ENCODE measurements around the gene GNG3.
A peak's percentile ranks its signal among the peaks of the same experiment; 100 is the strongest.

GNG3 gene

GRCh38 chr11:62705880-62706849 lies 1.3 kb upstream of the GNG3 start:
- peaks cover 54% of the 10 kb centered on the region for H3K4me1 Mint-ChIP-seq
- peaks cover 33% of the 10 kb centered on the region for H3K36me3 Mint-ChIP-seq (ENCODE audit: low read depth)
- no peaks in the 10 kb centered on the region for H3K27me3 Mint-ChIP-seq
- DNase-seq (peak; percentile 96), ATAC-seq (peak; percentile 77)
- peak overlapping the region; percentile 74 for H3K27ac Mint-ChIP-seq
- peak overlapping the region; percentile 85 for H3K4me3 Mint-ChIP-seq
- H3K9me3 Mint-ChIP-seq = no peaks in the 10 kb centered on the region

GRCh38 chr11:62706850-62707247 lies 627 bp upstream of the GNG3 start:
- H3K27me3 Mint-ChIP-seq = no peaks in the 10 kb centered on the region
- H3K4me1 Mint-ChIP-seq = peaks cover 54% of the 10 kb centered on the region
- no peak for ATAC-seq
- H3K9me3 Mint-ChIP-seq = no peaks in the 10 kb centered on the region
- no peak for DNase-seq
- peaks cover 35% of the 10 kb centered on the region for H3K36me3 Mint-ChIP-seq (ENCODE audit: low read depth)
- peak overlapping the region; percentile 74 for H3K27ac Mint-ChIP-seq
- peak overlapping the region; percentile 85 for H3K4me3 Mint-ChIP-seq

- no peak for ATAC-seq
- Mint-ChIP-seq H3K4me1 (peaks cover 68% of the 10 kb centered on the region), H3K9me3 (no peaks in the 10 kb centered on the region), H3K4me3 (peak overlapping the region; percentile 90), H3K27me3 (no peaks in the 10 kb centered on the region), H3K27ac (peak overlapping the region; percentile 95), H3K36me3 (ENCODE audit: low read depth) (peaks cover 41% of the 10 kb centered on the region)
- no peak for DNase-seq
These were observed 916 bp downstream of the GNG3 start for GRCh38 chr11:62708392-62708791.

- Mint-ChIP-seq H3K27ac (peak overlapping the region; percentile 95), H3K4me1 (peaks cover 72% of the 10 kb centered on the region), H3K27me3 (no peaks in the 10 kb centered on the region), H3K36me3 (ENCODE audit: low read depth) (peaks cover 44% of the 10 kb centered on the region), H3K9me3 (no peaks in the 10 kb centered on the region), H3K4me3 (peak overlapping the region; percentile 90)
- DNase-seq = peak; percentile 52
- ATAC-seq = peak; percentile 35
These were observed 1.3 kb downstream of the GNG3 start for GRCh38 chr11:62708793-62709192.

GRCh38 chr11:62709247-62710000 lies 1.9 kb downstream of the GNG3 start:
- H3K36me3 Mint-ChIP-seq (ENCODE audit: low read depth) = peaks cover 48% of the 10 kb centered on the region
- DNase-seq (peak; percentile 93), ATAC-seq (peak; percentile 76)
- no peaks in the 10 kb centered on the region for H3K9me3 Mint-ChIP-seq
- H3K4me3 Mint-ChIP-seq = peak overlapping the region; percentile 90
- peak overlapping the region; percentile 95 for H3K27ac Mint-ChIP-seq
- peaks cover 77% of the 10 kb centered on the region for H3K4me1 Mint-ChIP-seq
- H3K27me3 Mint-ChIP-seq = no peaks in the 10 kb centered on the region

GRCh38 chr11:62710001-62710345 lies 2.5 kb downstream of the GNG3 start:
- DNase-seq = peak; percentile 33
- H3K36me3 Mint-ChIP-seq (ENCODE audit: low read depth) = peaks cover 49% of the 10 kb centered on the region
- H3K4me3 Mint-ChIP-seq = peak overlapping the region; percentile 90

GRCh38 chr11:62712276-62712812 lies 4.9 kb downstream of the GNG3 start:
- no peak overlapping the region for H3K4me3 Mint-ChIP-seq
- H3K4me1 Mint-ChIP-seq = peaks cover 60% of the 10 kb centered on the region
- ATAC-seq (no peak), DNase-seq (no peak)
- no peaks in the 10 kb centered on the region for H3K27me3 Mint-ChIP-seq
- no peaks in the 10 kb centered on the region for H3K9me3 Mint-ChIP-seq
- peak overlapping the region; percentile 68 for H3K27ac Mint-ChIP-seq
- H3K36me3 Mint-ChIP-seq (ENCODE audit: low read depth) = peaks cover 63% of the 10 kb centered on the region

More at GRCh38 chr11:62710001-62710345, 2.5 kb downstream of the GNG3 start:
- peak overlapping the region; percentile 95 for H3K27ac Mint-ChIP-seq
- no peaks in the 10 kb centered on the region for H3K27me3 Mint-ChIP-seq
- no peak for ATAC-seq
- H3K4me1 Mint-ChIP-seq = peaks cover 81% of the 10 kb centered on the region
- H3K9me3 Mint-ChIP-seq = no peaks in the 10 kb centered on the region

- Mint-ChIP-seq H3K4me1 (peaks cover 55% of the 10 kb centered on the region), H3K27ac (peak overlapping the region; percentile 68), H3K4me3 (no peak overlapping the region), H3K9me3 (no peaks in the 10 kb centered on the region), H3K36me3 (ENCODE audit: low read depth) (peaks cover 65% of the 10 kb centered on the region), H3K27me3 (no peaks in the 10 kb centered on the region)
- DNase-seq (no peak), ATAC-seq (no peak)
These were observed 5.4 kb downstream of the GNG3 start for GRCh38 chr11:62712861-62713260.

GRCh38 chr11:62713343-62713742 lies 5.9 kb downstream of the GNG3 start:
- peaks cover 54% of the 10 kb centered on the region for H3K4me1 Mint-ChIP-seq
- H3K27ac Mint-ChIP-seq = peak overlapping the region; percentile 68
- H3K4me3 Mint-ChIP-seq = no peak overlapping the region
- DNase-seq (no peak), ATAC-seq (no peak)
- H3K9me3 Mint-ChIP-seq = no peaks in the 10 kb centered on the region
- H3K36me3 Mint-ChIP-seq (ENCODE audit: low read depth) = peaks cover 69% of the 10 kb centered on the region
- no peaks in the 10 kb centered on the region for H3K27me3 Mint-ChIP-seq

GRCh38 chr11:62715150-62716130 lies 8.0 kb downstream of the GNG3 start:
- H3K9me3 Mint-ChIP-seq = no peaks in the 10 kb centered on the region
- peak overlapping the region; percentile 37 for H3K27ac Mint-ChIP-seq
- no peak for ATAC-seq
- peaks cover 75% of the 10 kb centered on the region for H3K36me3 Mint-ChIP-seq (ENCODE audit: low read depth)
- no peak for DNase-seq
- H3K4me3 Mint-ChIP-seq = no peak overlapping the region
- peaks cover 42% of the 10 kb centered on the region for H3K4me1 Mint-ChIP-seq
- H3K27me3 Mint-ChIP-seq = no peaks in the 10 kb centered on the region

- ATAC-seq (no peak), DNase-seq (no peak)
- no peak overlapping the region for H3K4me3 Mint-ChIP-seq
- H3K4me1 Mint-ChIP-seq = peaks cover 41% of the 10 kb centered on the region
- no peaks in the 10 kb centered on the region for H3K9me3 Mint-ChIP-seq
- no peaks in the 10 kb centered on the region for H3K27me3 Mint-ChIP-seq
- peaks cover 76% of the 10 kb centered on the region for H3K36me3 Mint-ChIP-seq (ENCODE audit: low read depth)
- H3K27ac Mint-ChIP-seq = peak overlapping the region; percentile 7
These were observed 8.7 kb downstream of the GNG3 start for GRCh38 chr11:62716206-62716605.

GRCh38 chr11:62716816-62717215 lies 9.3 kb downstream of the GNG3 start:
- Mint-ChIP-seq H3K36me3 (ENCODE audit: low read depth) (peaks cover 79% of the 10 kb centered on the region), H3K4me1 (peaks cover 44% of the 10 kb centered on the region), H3K27ac (no peak overlapping the region), H3K27me3 (no peaks in the 10 kb centered on the region), H3K4me3 (no peak overlapping the region), H3K9me3 (no peaks in the 10 kb centered on the region)
- ATAC-seq = no peak
- no peak for DNase-seq

GRCh38 chr11:62719302-62719978 lies 12.0 kb downstream of the GNG3 start:
- H3K4me1 Mint-ChIP-seq = peaks cover 46% of the 10 kb centered on the region
- no peak overlapping the region for H3K4me3 Mint-ChIP-seq
- H3K27ac Mint-ChIP-seq = peak overlapping the region; percentile 28
- H3K27me3 Mint-ChIP-seq = no peaks in the 10 kb centered on the region
- DNase-seq = no peak
- peaks cover 84% of the 10 kb centered on the region for H3K36me3 Mint-ChIP-seq (ENCODE audit: low read depth)
- H3K9me3 Mint-ChIP-seq = no peaks in the 10 kb centered on the region
- no peak for ATAC-seq
